GM21423 (cell line): ENCODE results near the gene ELL.

Experiments used
- ATAC-seq: cut with Tn5 transposase; IDR thresholded peaks from one replicate; pipeline ENCODE4 v1.9.1; 2021; ENCODE audit warnings: mild to moderate bottlenecking, moderate library complexity; ENCODE audit not compliant: unreplicated experiment

Gene ELL

DNA sequence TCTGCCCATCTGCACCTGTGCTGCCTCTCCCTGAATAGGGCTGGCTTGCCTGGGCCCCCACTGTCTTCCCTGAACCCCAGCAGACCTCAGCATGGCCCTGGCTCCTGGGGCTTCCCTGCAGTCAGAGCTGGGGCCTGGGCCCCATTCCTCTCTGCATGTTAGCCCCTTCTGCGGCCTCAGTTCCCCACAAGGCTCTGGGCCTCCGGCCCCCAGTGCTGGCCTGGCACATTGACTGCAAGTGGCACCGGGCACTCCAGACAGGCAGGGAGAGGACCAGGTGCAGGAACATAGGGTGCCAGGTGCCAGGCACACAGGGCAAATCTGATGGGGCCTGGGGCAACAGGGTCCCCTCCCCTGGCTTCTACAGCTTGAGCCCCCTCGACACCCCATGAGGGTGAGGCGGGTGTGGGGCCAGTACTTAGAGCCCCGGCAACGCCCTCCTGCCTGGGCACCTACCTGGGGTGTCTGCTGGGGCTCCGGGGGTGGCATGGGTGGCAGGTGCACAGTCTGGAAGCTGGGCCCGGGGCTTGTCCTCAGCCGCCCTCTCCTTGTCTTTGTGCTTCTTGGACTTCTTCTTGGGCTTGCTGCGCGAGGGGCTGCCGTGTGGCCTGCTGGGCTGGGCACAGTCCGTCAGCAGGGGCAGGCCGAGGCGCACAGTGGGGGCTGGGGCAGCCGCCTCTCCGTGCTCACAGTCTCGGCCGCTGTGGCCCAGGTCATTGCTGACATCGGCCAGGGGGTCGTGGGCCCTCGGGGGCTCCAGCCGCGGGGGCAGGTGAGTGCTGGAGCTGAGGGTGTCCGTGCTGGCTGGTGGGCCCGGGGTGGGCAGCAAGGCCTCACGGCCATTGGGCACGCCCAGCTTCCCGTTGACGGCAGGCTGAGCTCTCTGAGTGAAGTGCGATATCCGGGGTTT is 71.6 kb downstream of the ELL start:
- ATAC-seq = no peak

- ATAC-seq = no peak
Measured at GRCh38 chr19:18449552-18449951, 72.3 kb downstream of the ELL start.

- no peak for ATAC-seq
Measured at GRCh38 chr19:18446811-18447359, 75.0 kb downstream of the ELL start.

DNA sequence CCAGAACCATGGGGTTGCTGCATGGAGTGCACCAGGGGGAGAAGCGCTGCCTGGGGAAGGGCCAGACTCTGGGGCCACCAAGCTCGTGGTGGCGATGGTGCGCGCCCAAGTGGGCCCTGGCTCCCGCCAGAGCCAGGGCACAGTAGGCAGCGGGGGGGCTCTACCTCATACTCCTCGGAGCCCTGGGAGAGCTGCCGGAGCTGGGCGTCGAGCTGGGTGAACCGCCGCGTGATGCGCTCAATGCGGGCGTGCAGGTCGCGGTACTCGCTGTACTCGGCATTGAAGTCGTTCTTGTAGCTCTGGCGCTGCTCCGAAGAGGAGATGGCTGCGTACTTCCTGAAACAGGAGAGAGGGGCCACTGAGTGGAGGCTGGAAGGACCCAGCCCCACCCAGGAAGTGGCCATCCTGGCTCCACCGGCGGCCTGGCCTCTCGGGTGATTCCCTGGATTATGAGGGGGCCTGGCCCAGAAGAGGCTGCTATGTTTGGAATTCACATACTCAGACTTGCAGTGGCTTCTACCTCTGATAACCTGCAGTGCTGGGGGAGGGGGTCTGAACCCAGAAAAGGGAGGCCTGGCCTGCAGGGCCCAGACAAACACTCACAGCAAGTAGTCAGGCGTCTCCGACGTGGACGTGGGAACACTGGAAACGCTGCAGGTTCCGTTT is 75.6 kb downstream of the ELL start:
- ATAC-seq = no peak

DNA sequence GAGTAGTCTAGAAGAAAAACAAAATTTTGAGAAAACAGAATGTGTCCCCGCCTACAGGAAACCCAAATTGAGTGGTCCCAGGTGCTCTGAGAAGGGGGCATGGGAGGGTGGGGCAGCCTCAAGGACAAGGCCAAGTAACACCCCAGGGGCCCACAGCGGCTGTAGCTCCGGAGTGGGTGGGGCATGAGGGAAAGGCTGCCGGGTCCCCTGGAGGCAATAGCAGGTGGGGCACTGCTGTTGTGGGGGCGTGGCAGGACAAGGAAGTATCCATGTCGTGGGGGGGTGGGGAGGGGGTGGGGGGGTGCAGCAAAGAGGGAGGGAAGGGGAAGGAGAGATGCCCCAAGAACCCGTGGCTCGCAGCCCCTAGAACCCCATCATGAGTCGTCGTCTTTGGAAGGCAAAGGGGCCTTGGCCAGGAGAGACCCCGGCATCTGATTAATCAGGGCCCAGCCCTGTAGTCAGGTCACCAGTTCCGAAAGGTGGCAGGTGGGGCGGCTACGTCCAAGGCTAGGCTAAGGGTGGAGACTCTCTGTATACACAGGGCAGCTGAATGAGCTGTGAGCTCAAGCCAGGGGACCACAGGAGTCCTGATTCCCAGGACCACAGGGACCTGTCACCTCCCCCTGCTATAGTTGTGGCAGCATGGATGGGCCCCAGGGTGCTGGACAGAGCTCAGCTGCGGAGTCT is 76.5 kb downstream of the ELL start:
- no peak for ATAC-seq

- no peak for ATAC-seq
Measured at GRCh38 chr19:18444513-18444912, 77.4 kb downstream of the ELL start.

- no peak for ATAC-seq
Measured at GRCh38 chr19:18443831-18444230, 78.0 kb downstream of the ELL start.

DNA sequence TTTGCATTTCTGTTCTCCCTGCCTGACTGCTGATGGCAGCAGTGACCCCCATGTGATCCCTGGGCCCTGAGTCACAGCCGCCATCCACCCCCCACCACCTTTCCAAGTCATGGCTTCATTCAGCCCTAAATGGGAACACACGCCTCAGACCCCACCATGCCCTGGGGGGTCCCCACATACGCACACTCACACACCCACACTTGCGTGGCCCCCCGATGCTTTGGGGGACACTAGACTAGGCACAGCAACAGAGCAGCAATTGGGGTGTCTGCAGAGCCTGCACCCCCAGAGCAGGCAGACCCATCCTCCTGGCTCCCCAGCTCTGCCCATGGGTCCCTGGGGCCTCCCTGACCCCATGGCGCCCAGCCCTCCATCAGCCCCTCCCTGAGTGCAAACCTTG is 78.5 kb downstream of the ELL start:
- no peak for ATAC-seq

DNA sequence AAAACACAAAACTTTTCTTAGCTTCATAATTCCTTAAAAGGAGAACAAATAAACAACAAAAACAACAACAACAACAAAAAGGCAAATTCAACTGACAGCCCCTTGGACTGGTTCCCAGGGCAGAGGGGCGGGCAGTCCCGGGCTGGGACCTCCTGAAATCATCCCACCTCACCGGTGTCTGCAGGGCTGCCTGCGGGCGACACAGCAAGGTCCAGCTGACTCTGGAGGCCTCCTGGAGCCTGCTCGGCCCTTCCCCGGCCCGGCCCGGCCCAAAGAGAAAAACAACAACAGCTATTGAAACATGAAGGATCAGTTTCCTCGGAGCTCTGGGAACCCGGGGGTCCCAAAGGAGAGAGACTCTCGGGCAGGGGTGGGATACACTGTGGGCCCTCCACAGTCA is 78.9 kb downstream of the ELL start:
- ATAC-seq = no peak

- ATAC-seq = no peak
Measured at GRCh38 chr19:18441804-18442788, 79.8 kb downstream of the ELL start.

DNA sequence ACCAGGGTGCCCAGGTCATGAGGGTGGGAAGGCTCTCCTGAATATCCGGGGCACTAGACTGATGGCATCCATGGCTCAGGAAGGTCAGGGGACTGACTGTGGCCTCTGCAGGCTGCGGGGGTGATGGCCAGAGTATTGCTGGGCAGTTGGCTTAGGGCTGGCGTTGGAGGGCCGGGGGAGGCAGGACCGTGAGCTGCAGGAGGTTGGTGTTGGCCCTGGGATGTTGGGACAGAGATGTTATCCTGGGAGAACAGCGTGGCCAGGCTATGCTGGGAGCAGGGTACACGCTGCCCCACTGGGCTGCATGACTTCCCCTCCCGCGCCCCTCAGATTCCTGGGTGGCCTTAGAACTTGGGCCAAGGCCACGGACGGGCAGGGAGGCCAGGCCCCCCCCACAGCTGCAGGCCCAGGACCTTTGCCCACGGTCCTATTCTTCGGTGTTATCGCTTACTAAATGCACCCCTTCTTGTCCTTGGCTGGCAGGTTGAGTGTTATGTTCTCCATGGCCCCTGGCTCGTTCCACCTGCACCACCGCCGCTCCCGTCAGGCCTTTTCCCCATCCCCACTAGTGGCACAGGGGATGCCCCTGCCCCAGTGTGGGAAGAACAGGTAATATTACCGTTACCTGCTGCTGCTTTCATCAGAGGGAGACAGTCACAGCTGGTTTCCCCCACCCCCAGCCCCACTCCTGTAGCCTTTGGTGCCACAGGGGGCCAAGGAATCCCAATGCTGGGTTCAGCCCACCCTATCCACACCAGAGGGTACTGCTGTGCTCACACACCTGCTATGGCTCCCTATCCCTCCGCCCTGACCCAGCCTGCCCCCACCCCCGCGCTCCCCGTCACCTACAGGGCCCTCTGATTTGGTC is 80.7 kb downstream of the ELL start:
- no peak for ATAC-seq

DNA sequence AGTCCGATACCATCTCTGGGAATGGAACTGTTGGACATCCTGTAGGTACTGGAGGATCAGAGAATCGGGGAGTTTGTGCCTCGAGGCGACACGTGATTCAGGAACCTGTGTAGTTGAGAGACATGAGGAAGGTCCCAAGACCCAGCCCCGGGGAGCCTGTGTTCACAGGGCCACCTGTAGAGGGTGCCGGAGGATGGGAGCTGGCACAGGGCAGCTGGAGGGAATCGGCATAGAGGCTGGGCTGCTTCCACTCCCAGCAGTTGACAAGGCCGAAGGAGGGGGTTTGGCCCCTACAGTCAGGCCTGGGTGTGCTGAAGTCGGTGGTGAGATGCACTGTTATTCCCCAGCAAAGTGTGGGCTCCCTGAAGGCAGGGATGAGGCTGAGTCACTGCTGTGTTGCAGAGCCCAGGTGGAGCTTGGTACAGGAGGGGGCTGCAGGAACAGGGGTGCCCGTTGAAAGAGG is 81.4 kb downstream of the ELL start:
- no peak for ATAC-seq

DNA sequence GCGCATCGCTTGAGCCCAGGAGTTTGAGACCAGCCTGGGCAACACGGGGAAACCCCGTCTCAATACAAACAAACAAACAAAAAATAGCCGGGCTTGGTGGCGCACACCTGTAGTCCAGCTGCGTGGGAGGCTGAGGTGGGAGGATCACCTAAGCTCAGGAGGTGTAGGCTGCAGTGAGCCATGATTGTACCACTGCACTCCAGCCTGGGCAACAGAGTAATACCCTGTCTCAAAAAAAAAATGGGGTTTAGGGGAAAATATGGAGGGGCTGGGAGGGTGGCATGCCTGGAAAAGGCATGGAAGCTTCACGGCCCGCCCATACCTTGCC is 82.0 kb downstream of the ELL start:
- ATAC-seq = no peak

- no peak for ATAC-seq
Measured at GRCh38 chr19:18439025-18439909, 82.6 kb downstream of the ELL start.

DNA sequence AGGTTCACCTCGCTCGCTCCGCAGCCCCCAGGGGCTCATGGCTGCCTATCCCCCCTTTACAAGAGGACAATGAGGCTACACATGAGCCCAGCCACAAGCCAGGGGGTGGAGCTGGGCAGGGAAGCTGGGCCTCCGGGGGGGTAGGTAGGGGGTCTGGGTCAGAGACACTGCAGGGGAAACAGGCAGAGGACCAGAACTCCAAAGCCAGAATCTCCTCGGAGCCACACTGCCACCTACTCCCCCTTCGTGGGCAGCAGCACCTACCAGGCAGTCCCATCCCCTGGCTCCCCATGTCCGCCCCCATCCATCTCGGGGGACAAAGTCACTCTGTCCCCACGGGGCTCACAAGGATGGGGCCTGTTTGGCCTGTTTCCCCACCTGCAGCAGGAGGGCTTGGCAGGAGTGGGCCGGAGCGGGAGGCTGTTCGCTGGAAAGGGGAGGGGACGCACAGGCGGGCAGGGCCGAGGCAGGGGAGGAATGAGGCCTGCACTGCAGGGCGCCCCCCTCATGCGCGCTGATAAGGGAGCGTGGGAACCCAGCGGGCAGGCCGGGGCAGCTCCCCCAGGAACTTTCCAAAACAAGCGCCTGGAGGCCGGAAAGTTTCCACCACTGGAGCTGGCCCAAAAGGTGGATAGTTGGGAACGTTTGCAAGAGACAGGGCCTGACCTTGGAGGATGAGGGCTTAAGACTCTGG is 83.4 kb downstream of the ELL start:
- ATAC-seq = no peak

DNA sequence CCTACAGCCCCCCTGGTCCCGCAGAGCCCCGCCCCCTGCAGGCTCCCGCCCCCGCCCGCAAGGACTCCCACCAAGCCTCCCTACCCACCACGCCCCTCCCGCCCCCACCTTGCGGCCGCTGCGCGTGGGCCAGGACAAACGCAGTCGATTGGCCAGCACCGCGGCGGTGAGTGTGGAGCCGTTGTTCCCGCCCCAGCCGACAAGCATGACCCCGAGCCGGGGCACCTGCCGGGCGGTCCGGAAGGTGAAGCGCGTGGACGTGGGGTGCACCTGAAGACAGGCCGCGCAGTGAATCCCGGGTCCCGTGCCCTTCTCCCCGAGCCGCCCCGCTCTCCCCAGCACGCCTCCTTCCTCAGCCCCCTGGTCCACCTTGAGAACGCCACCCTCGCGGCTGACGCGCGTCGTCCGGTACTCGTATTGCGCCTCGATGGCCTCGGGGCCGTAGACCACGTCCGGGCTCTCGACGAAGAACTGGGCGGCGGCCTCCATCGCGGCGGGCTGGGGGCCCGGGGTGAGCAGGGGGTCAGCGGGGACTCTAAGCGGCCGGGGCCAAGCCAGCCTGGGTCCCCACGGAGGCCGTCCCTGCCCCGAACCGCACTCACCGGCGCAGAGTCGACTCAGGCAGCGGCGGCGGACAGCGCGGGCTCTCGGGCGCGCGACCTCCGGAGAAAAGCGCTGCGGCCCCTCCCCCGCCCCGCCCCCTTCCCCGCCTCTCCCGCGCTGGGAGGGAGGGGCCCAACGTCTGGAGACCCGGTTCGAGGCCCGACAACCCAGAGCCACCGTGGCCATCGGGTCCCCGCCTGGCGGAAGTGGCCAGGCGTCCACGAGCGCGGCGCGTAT is 84.2 kb downstream of the ELL start, which contains the start of gene ISYNA1:
Gene ISYNA1, minus strand, starts transcription at position 643 of the 840 bp plus-strand sequence. Its CDS starts 154 bp downstream, at position 489.
- no peak for ATAC-seq
